Activated CD4-positive, alpha-beta T cell treated with anti-CD3 and anti-CD28 coated beads, Interleukin-2, amount 50 U/mL, for 48 hours (primary cell): Measurements from ENCODE around the gene PLK5.

ENCODE experiments used
- DNase-seq, 2 experiments: peaks; one replicate each; pipeline ENCODE4 v3.0.0-alpha.2; 2020

PLK5 gene

GRCh38 chr19:1579222-1579621, 55.3 kb downstream of the PLK5 start:
- no peak for DNase-seq

- DNase-seq, result no peak
Observed at GRCh38 chr19:1580382-1580781, 56.5 kb downstream of the PLK5 start.

- DNase-seq, result no peak
Observed at GRCh38 chr19:1580957-1581356, 57.1 kb downstream of the PLK5 start.

DNA sequence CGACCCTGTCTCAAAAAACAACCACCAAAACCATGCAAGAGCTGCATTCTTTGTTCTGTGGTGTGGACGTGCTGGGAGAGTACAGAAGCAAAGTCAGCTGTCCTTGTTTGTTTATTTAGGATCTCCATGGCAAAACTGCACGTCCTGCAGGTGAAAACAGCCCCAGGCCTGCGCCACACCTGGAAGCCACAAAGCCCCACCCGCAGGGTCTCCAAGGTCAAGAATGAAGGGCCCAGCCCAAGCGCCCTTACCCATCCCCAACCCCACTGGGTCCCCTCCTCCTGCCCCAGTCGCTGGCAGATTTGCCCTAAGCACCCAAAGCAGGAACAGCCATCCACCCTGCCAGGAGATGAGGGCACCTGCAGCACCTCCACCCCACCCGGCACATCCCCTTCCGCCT, 58.3 kb downstream of the PLK5 start:
- DNase-seq, result no peak

DNA sequence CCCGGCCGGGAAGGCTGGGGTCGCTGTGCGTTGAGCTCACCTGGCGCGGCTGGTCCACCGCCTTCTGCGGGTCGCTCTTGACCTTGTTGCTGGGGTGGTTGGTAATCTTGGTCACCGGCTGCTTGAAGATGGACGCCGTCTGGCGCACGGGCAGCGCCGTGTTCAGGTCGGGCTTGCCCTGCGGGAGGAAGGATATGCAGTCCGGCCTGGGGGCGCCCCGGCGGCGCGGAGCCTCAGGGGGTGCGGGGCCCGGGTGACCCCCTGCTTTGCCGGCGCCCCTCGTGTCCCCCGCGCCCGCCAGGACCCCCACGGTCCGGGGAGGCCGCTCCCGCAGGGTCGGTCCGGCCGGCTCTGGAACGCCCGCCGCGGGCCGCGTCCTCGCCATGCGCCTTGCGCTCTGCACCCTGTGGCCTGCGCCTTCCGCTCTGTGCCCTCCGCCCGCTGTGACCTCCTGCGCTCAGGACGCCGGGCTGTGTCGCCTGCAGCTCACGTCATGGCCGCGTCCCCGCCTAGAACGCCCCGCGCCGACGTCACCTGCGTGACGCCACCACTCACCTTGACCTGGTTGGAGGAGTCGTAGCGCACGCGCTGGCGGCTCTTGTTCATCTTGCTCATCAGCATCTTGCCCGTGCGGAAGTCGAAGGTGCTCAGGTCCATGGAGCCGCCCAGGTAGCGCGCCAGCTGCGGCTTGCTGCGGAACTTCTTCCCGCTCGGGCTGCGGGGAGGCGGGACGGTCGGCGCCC, 60.8 kb downstream of the PLK5 start:
- DNase-seq, result no peak

GRCh38 chr19:1585243-1585580, 61.3 kb downstream of the PLK5 start:
- DNase-seq, result no peak
